GM23338 (cell line): ENCODE measurements around the gene THBS1.

Experiments
- EZH2 ChIP-seq: fragments of 200-600 bp; sonication (generic); IDR thresholded peaks from one replicate; pipeline ENCODE4 v1.8.0; 2017; ENCODE audit warnings: antibody characterized with exemption, mild to moderate bottlenecking, low read depth; ENCODE audit not compliant: unreplicated experiment
- EZH2phosphoT487 ChIP-seq: fragments of 200-600 bp; sonication (generic); IDR thresholded peaks from one replicate; pipeline ENCODE4 v1.8.1; 2018; ENCODE audit warnings: antibody characterized with exemption; ENCODE audit not compliant: unreplicated experiment
- JUNB ChIP-seq: IDR thresholded peaks from one replicate; pipeline ENCODE4 v1.6.1; 2016; ENCODE audit warnings: antibody characterized with exemption; ENCODE audit not compliant: unreplicated experiment
- POLR2AphosphoS5 ChIP-seq: IDR thresholded peaks from 2 replicates; pipeline ENCODE4 v1.6.1; 2016; ENCODE audit warnings: antibody characterized with exemption, low read depth
- TF ChIP-seq, protein P1 (sequence below), 2 experiments: fragments of 200-600 bp in 1 of 2; sonication (generic) in 1 of 2; conservative IDR thresholded peaks; 2 replicates each; pipeline versions ENCODE4 v1.5.1 to v1.6.1; 2016 to 2017; ENCODE audit warnings: antibody characterized with exemption in 2 of 2, low read depth in 2 of 2, mild to moderate bottlenecking in 2 of 2, moderate library complexity in 1 of 2
- TF ChIP-seq, protein P2 (sequence below): IDR thresholded peaks from one replicate; pipeline ENCODE4 v1.6.1; 2018; ENCODE audit warnings: antibody characterized with exemption; ENCODE audit not compliant: unreplicated experiment

DNA sequence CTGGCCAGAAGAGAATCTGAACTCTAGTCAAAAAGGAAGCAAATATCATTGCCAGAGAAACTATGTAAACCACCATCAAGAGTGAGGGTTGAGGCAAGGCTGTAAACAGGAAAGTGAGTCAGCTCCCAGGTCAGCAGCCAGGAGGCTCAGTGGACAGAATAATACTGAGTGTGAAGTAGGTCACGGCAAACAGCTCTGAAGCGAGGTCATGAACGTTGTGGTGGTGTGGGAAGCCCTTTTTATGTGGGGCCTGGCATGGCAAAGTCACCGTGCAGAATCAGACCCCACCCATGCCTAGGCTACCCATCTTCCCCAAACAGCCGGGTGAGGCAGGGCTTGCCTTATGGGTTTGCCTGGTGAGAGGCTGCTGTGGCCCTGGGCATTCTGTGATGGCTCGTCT is 43.9 kb downstream of the THBS1 start:
- no peak for TF ChIP-seq EZH2phosphoT487
- TF ChIP-seq, protein P1, sequence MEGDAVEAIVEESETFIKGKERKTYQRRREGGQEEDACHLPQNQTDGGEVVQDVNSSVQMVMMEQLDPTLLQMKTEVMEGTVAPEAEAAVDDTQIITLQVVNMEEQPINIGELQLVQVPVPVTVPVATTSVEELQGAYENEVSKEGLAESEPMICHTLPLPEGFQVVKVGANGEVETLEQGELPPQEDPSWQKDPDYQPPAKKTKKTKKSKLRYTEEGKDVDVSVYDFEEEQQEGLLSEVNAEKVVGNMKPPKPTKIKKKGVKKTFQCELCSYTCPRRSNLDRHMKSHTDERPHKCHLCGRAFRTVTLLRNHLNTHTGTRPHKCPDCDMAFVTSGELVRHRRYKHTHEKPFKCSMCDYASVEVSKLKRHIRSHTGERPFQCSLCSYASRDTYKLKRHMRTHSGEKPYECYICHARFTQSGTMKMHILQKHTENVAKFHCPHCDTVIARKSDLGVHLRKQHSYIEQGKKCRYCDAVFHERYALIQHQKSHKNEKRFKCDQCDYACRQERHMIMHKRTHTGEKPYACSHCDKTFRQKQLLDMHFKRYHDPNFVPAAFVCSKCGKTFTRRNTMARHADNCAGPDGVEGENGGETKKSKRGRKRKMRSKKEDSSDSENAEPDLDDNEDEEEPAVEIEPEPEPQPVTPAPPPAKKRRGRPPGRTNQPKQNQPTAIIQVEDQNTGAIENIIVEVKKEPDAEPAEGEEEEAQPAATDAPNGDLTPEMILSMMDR (conservative IDR thresholded peaks at IDR 0.05; ENCODE audit: low read depth in 2 of 2): no peak
- no peak for TF ChIP-seq EZH2
- TF ChIP-seq, protein P2, sequence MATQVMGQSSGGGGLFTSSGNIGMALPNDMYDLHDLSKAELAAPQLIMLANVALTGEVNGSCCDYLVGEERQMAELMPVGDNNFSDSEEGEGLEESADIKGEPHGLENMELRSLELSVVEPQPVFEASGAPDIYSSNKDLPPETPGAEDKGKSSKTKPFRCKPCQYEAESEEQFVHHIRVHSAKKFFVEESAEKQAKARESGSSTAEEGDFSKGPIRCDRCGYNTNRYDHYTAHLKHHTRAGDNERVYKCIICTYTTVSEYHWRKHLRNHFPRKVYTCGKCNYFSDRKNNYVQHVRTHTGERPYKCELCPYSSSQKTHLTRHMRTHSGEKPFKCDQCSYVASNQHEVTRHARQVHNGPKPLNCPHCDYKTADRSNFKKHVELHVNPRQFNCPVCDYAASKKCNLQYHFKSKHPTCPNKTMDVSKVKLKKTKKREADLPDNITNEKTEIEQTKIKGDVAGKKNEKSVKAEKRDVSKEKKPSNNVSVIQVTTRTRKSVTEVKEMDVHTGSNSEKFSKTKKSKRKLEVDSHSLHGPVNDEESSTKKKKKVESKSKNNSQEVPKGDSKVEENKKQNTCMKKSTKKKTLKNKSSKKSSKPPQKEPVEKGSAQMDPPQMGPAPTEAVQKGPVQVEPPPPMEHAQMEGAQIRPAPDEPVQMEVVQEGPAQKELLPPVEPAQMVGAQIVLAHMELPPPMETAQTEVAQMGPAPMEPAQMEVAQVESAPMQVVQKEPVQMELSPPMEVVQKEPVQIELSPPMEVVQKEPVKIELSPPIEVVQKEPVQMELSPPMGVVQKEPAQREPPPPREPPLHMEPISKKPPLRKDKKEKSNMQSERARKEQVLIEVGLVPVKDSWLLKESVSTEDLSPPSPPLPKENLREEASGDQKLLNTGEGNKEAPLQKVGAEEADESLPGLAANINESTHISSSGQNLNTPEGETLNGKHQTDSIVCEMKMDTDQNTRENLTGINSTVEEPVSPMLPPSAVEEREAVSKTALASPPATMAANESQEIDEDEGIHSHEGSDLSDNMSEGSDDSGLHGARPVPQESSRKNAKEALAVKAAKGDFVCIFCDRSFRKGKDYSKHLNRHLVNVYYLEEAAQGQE: no peak
- no peak for TF ChIP-seq JUNB
- no peak for TF ChIP-seq POLR2AphosphoS5
